C4-2B (cell line): ENCODE results near the gene SHKBP1.

Experiments used
- CTCF ChIP-seq: fragments of 450-650 bp; conservative IDR thresholded peaks from 2 replicates; pipeline ENCODE4 v1.5.1; 2017; ENCODE audit warnings: mild to moderate bottlenecking
- ZFX ChIP-seq: fragments of 450-650 bp; IDR thresholded peaks from 2 replicates; pipeline ENCODE4 v1.6.1; 2017

GRCh38 chr19:40590464-40591265 is 14.0 kb downstream of the SHKBP1 start:
- no peak for TF ChIP-seq CTCF
- no peak for TF ChIP-seq ZFX
